SU-DHL-6 (cell line): Measurements from ENCODE around the gene TBC1D22A.

Experiments used
- H2AFZ ChIP-seq: fragments of 200-600 bp; sonication (generic); 2 replicates; pipeline ENCODE4 v1.6.1; 2014; ENCODE audit warnings: low read depth, mild to moderate bottlenecking, moderate library complexity, mixed read lengths, antibody characterized with exemption, low read length; ENCODE audit not compliant: severe bottlenecking
- H3F3A ChIP-seq: fragments of 200-600 bp; shearing (Covaris generic); 2 replicates; pipeline ENCODE4 v1.6.0; 2016; ENCODE audit warnings: antibody characterized with exemption, mild to moderate bottlenecking; ENCODE audit not compliant: insufficient read depth
- H3K27ac ChIP-seq: fragments of 200-600 bp; sonication (generic); 2 replicates; pipeline ENCODE4 v1.5.1; 2016; ENCODE audit warnings: low read depth, mild to moderate bottlenecking, low read length, moderate library complexity, mixed read lengths
- H3K27me3 ChIP-seq: fragments of 200-600 bp; sonication (generic), shearing (Covaris generic); 2 replicates; pipeline ENCODE4 v1.6.0; 2014; ENCODE audit warnings: mild to moderate bottlenecking, low read length
- H3K36me3 ChIP-seq: fragments of 200-600 bp; sonication (generic); 2 replicates; pipeline ENCODE4 v1.6.1; 2014; ENCODE audit warnings: mild to moderate bottlenecking, low read length, mixed read lengths
- H3K4me2 ChIP-seq: fragments of 300-600, 200-600 bp; shearing (Covaris generic), sonication (generic); 2 replicates; pipeline ENCODE4 v1.6.0; 2014; ENCODE audit warnings: low read length, low read depth, mild to moderate bottlenecking; ENCODE audit not compliant: poor library complexity, severe bottlenecking
- H3K4me3 ChIP-seq: fragments of 200-600 bp; sonication (generic); 2 replicates; pipeline ENCODE4 v1.5.1; 2014; ENCODE audit warnings: antibody characterized with exemption, low read length, mild to moderate bottlenecking, mixed read lengths; ENCODE audit not compliant: insufficient read depth, poor library complexity, severe bottlenecking
- H3K79me2 ChIP-seq: fragments of 200-600 bp; sonication (generic); 2 replicates; pipeline ENCODE4 v1.6.1; 2014; ENCODE audit warnings: mild to moderate bottlenecking, low read length, moderate library complexity; ENCODE audit not compliant: insufficient read depth
- H3K9ac ChIP-seq: fragments of 200-600 bp; sonication (generic); 2 replicates; pipeline ENCODE4 v1.7.0; 2014; ENCODE audit warnings: mild to moderate bottlenecking, low read length
- H3K9me2 ChIP-seq: fragments of 200-600 bp; sonication (generic); replicated peaks from 2 replicates; pipeline ENCODE4 v1.6.1; 2014; ENCODE audit warnings: low read length; ENCODE audit not compliant: insufficient read depth
- H3K9me3 ChIP-seq: fragments of 200-600 bp; sonication (generic); 2 replicates; pipeline ENCODE4 v1.6.1; 2014; ENCODE audit warnings: low read length, mixed read lengths; ENCODE audit not compliant: insufficient read depth
- H4K20me1 ChIP-seq: fragments of 200-600 bp; sonication (generic); 2 replicates; pipeline ENCODE4 v1.6.1; 2014; ENCODE audit warnings: low read depth, mild to moderate bottlenecking, antibody characterized with exemption, low read length, moderate library complexity, mixed read lengths
- EZH2phosphoT487 ChIP-seq: fragments of 200-600 bp; sonication (generic), shearing (Covaris generic); conservative IDR thresholded peaks from 2 replicates; pipeline ENCODE4 v1.6.1; 2018; ENCODE audit warnings: mild to moderate bottlenecking, antibody characterized with exemption, low read length, moderate library complexity, mixed read lengths
- TF ChIP-seq, protein P1 (sequence below): fragments of 200-600 bp; sonication (generic); IDR thresholded peaks from one replicate; pipeline ENCODE4 v1.5.1; 2017; ENCODE audit warnings: antibody characterized with exemption, mild to moderate bottlenecking, low read length, moderate library complexity; ENCODE audit not compliant: insufficient read depth, poor library complexity, severe bottlenecking

TBC1D22A gene

DNA sequence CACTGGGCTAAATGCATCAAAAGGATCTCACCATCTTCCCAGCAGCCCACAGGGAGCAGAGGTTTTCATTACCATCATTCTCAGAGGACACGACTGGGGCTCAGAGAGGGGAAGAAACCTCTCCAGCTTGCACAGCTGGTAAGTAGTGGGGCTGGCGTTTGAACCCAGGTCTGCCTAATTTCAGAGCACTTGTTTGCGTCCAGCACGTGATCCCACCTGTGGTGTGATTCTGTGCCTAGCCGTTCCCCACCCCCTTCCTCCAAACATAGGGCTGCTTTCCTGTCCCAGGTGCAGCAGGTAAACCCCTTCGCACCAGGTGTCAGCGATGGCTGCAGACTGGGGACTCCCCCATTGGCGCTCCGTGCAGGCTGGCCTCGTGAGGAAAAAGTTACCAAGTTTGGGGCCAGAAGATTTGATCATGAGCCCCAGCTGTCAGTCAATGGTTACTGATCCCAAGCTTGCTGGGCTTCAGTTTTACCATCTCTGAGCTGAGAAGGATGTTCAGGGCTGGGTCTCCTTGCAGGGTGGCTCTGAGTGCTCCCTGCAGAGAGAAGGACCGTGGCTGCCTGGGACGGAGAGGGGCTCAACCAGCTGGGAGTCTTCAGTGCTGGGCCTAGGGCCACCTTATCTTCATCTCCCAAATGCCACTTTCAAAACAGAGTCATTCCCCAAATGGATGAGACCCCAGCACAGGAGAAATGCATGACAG, 445.6 kb downstream of the TBC1D22A start:
- H3K9ac ChIP-seq: no peak overlapping the region
- no peak overlapping the region for H2AFZ ChIP-seq
- no peaks in the 10 kb centered on the region for H3F3A ChIP-seq
- H3K27me3 ChIP-seq: no peaks in the 10 kb centered on the region
- TF ChIP-seq, protein P1, sequence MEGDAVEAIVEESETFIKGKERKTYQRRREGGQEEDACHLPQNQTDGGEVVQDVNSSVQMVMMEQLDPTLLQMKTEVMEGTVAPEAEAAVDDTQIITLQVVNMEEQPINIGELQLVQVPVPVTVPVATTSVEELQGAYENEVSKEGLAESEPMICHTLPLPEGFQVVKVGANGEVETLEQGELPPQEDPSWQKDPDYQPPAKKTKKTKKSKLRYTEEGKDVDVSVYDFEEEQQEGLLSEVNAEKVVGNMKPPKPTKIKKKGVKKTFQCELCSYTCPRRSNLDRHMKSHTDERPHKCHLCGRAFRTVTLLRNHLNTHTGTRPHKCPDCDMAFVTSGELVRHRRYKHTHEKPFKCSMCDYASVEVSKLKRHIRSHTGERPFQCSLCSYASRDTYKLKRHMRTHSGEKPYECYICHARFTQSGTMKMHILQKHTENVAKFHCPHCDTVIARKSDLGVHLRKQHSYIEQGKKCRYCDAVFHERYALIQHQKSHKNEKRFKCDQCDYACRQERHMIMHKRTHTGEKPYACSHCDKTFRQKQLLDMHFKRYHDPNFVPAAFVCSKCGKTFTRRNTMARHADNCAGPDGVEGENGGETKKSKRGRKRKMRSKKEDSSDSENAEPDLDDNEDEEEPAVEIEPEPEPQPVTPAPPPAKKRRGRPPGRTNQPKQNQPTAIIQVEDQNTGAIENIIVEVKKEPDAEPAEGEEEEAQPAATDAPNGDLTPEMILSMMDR: no peak
- TF ChIP-seq EZH2phosphoT487: no peak
- no peak overlapping the region for H3K27ac ChIP-seq
- H3K4me3 ChIP-seq: no peak overlapping the region
- no peaks in the 10 kb centered on the region for H3K9me3 ChIP-seq
- H3K4me2 ChIP-seq: no peak overlapping the region
- H3K79me2 ChIP-seq: no peaks in the 10 kb centered on the region
- H4K20me1 ChIP-seq: no peaks in the 10 kb centered on the region
- no peaks in the 10 kb centered on the region for H3K36me3 ChIP-seq
- no peaks in the 10 kb centered on the region for H3K9me2 ChIP-seq

DNA sequence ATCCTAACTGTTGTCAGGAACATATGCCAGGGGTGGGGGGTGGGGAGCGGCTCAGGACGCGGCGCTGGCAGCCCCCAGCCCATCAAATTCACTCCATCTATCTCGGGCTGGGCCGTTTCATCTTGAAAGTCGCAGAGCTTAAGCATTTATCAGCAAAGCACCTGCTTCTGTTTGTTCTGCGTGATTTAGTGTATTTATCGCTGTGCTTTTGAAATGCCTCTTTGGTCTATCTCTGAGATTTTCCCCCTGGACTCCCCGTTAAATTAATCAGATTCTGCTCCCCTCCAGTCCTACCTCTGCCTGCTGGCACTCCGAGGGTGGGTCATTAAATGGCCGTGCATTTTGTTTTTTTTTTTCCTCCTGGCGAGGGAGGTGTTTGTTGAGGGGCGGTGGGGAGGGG, 446.2 kb downstream of the TBC1D22A start:
- Histone ChIP-seq H3K79me2 (no peaks in the 10 kb centered on the region), H3K9ac (no peak overlapping the region), H3K27ac (no peak overlapping the region), H3F3A (no peaks in the 10 kb centered on the region), H3K9me3 (no peaks in the 10 kb centered on the region), H4K20me1 (no peaks in the 10 kb centered on the region), H2AFZ (no peak overlapping the region), H3K36me3 (no peaks in the 10 kb centered on the region), H3K4me2 (no peak overlapping the region), H3K9me2 (no peaks in the 10 kb centered on the region), H3K27me3 (no peaks in the 10 kb centered on the region), H3K4me3 (no peak overlapping the region)
- TF ChIP-seq EZH2phosphoT487: no peak
- TF ChIP-seq, protein P1: no peak

DNA sequence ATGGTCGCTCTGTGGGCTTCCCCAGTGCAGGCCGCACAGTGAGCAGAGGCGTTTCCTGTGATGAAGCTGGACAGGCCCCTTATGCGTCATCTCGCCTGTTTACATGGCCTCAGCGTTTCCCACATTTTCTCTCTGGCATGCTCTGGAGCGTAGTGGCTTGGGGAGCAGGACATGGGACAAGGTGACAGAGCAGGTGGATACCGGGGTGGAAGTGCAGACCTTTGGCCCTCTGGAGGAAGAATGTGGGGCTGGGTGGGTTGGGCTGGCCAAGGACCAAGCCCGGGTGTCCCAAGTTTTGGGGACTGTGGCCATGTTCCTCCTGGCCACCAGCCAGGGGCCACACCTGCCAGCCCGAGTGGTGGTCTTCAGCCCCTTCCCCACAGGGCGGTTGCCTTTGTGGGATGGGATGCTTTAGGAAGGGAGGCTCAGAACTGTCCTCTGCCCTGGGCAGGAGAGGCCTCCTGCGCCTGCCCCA, 446.6 kb downstream of the TBC1D22A start:
- H3K4me3 ChIP-seq: no peak overlapping the region
- H3K36me3 ChIP-seq: no peaks in the 10 kb centered on the region
- H3F3A ChIP-seq: no peaks in the 10 kb centered on the region
- H2AFZ ChIP-seq: no peak overlapping the region
- H3K27me3 ChIP-seq: no peaks in the 10 kb centered on the region
- H3K4me2 ChIP-seq: no peak overlapping the region
- H3K27ac ChIP-seq: no peak overlapping the region
- H4K20me1 ChIP-seq: no peaks in the 10 kb centered on the region
- H3K9me2 ChIP-seq: no peaks in the 10 kb centered on the region
- no peaks in the 10 kb centered on the region for H3K9me3 ChIP-seq
- H3K79me2 ChIP-seq: no peaks in the 10 kb centered on the region
- no peak overlapping the region for H3K9ac ChIP-seq
- TF ChIP-seq, protein P1: no peak
